Astrocyte (in vitro differentiated cells and primary cell): ENCODE results near the gene SLC6A3.

ENCODE experiments used
- EZH2 ChIP-seq: IDR thresholded peaks from 2 replicates; pipeline ENCODE4 v1.6.1; 2012; ENCODE audit warnings: mild to moderate bottlenecking, low read length, inconsistent platforms; ENCODE audit not compliant: insufficient read depth
- TF ChIP-seq, protein P1 (sequence below): IDR thresholded peaks from 2 replicates; pipeline ENCODE4 v1.5.1; 2011; ENCODE audit warnings: low read depth, mild to moderate bottlenecking, inconsistent platforms, low read length, moderate library complexity; ENCODE audit not compliant: insufficient read depth

GRCh38 chr5:1449081-1449630 lies 3.9 kb upstream of the SLC6A3 start:
- TF ChIP-seq, protein P1, sequence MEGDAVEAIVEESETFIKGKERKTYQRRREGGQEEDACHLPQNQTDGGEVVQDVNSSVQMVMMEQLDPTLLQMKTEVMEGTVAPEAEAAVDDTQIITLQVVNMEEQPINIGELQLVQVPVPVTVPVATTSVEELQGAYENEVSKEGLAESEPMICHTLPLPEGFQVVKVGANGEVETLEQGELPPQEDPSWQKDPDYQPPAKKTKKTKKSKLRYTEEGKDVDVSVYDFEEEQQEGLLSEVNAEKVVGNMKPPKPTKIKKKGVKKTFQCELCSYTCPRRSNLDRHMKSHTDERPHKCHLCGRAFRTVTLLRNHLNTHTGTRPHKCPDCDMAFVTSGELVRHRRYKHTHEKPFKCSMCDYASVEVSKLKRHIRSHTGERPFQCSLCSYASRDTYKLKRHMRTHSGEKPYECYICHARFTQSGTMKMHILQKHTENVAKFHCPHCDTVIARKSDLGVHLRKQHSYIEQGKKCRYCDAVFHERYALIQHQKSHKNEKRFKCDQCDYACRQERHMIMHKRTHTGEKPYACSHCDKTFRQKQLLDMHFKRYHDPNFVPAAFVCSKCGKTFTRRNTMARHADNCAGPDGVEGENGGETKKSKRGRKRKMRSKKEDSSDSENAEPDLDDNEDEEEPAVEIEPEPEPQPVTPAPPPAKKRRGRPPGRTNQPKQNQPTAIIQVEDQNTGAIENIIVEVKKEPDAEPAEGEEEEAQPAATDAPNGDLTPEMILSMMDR: no peak
- no peak for TF ChIP-seq EZH2
